Measurements from ENCODE around the gene SUMF1. TPM values are rescaled to one million over a fixed set of nuclear protein-coding genes. Genes with fewer than 3 reads are reported as not detected.

SUMF1 gene
- total RNA-seq, 2 donors from 2014 or later = 18.4 to 18.6 TPM

- no peak for TF ChIP-seq CTCF (conservative IDR thresholded peaks at IDR 0.05)
- Histone ChIP-seq H3K4me1 (ENCODE audit: control insufficient read depth, insufficient read depth, low read length) (no peaks in the 10 kb centered on the region), H3K4me3 (ENCODE audit: low read length) (no peak overlapping the region), H3K9me3 (ENCODE audit: control insufficient read depth, low read length) (peaks cover 3% of the 10 kb centered on the region), H3K9ac (ENCODE audit: extremely low read depth, low read length, poor library complexity, severe bottlenecking) (no peak overlapping the region), H3K27me3 (ENCODE audit: control insufficient read depth, insufficient read depth, low read length, poor library complexity, severe bottlenecking) (no peaks in the 10 kb centered on the region), H3K36me3 (ENCODE audit: control insufficient read depth, insufficient read depth, low read length) (no peaks in the 10 kb centered on the region), H3K27ac (ENCODE audit: low read depth, low read length) (no peak overlapping the region)
- DNase-seq = no peak
- Mint-ChIP-seq H3K36me3 (ENCODE audit: low read depth) (peaks cover 18% of the 10 kb centered on the region), H3K9me3 (peaks cover 3% of the 10 kb centered on the region), H3K27ac (no peak overlapping the region), H3K27me3 (ENCODE audit: insufficient read depth) (no peaks in the 10 kb centered on the region), H3K4me1 (peaks cover 3% of the 10 kb centered on the region), H3K4me3 (no peak overlapping the region)
Observed at GRCh38 chr3:4320096-4320911, 146.8 kb downstream of the SUMF1 start.

- Mint-ChIP-seq H3K9me3 (no peaks in the 10 kb centered on the region), H3K4me3 (no peak overlapping the region), H3K4me1 (peaks cover 9% of the 10 kb centered on the region), H3K27me3 (ENCODE audit: insufficient read depth) (no peaks in the 10 kb centered on the region), H3K27ac (no peak overlapping the region), H3K36me3 (ENCODE audit: low read depth) (peaks cover 34% of the 10 kb centered on the region)
- peaks cover 3% of the 10 kb centered on the region for H3K9me3 ChIP-seq (ENCODE audit: control insufficient read depth, low read length)
- no peak for DNase-seq
- TF ChIP-seq CTCF (conservative IDR thresholded peaks at IDR 0.05) = peak; percentile 67
- no peak overlapping the region for H3K9ac ChIP-seq (ENCODE audit: extremely low read depth, low read length, poor library complexity, severe bottlenecking)
- H3K36me3 ChIP-seq (ENCODE audit: control insufficient read depth, insufficient read depth, low read length) = peaks cover 16% of the 10 kb centered on the region
- no peaks in the 10 kb centered on the region for H3K27me3 ChIP-seq (ENCODE audit: control insufficient read depth, insufficient read depth, low read length, poor library complexity, severe bottlenecking)
- H3K4me1 ChIP-seq (ENCODE audit: control insufficient read depth, insufficient read depth, low read length) = no peaks in the 10 kb centered on the region
- no peak overlapping the region for H3K27ac ChIP-seq (ENCODE audit: low read depth, low read length)
- no peak overlapping the region for H3K4me3 ChIP-seq (ENCODE audit: low read length)
- WGBS, 2 experiments (ENCODE audit: insufficient coverage in 1 of 2, insufficient read length in 1 of 2) = 96% methylated on average over 2 of the region's 4 CpGs; no CpG with 5 or more reads in 1 of the 2 experiments
Observed at GRCh38 chr3:4314688-4315087, 152.4 kb downstream of the SUMF1 start.

- WGBS, 2 experiments (ENCODE audit: insufficient coverage in 1 of 2, insufficient read length in 1 of 2) = 91 to 97% methylated on average over 4 of the region's 4 CpGs
- no peak overlapping the region for H3K27ac ChIP-seq (ENCODE audit: low read depth, low read length)
- H3K9me3 ChIP-seq (ENCODE audit: control insufficient read depth, low read length) = peaks cover 3% of the 10 kb centered on the region
- Mint-ChIP-seq H3K36me3 (ENCODE audit: low read depth) (peaks cover 33% of the 10 kb centered on the region), H3K27ac (no peak overlapping the region), H3K4me3 (no peak overlapping the region), H3K9me3 (no peaks in the 10 kb centered on the region), H3K27me3 (ENCODE audit: insufficient read depth) (no peaks in the 10 kb centered on the region), H3K4me1 (peaks cover 17% of the 10 kb centered on the region)
- no peak overlapping the region for H3K4me3 ChIP-seq (ENCODE audit: low read length)
- H3K27me3 ChIP-seq (ENCODE audit: control insufficient read depth, insufficient read depth, low read length, poor library complexity, severe bottlenecking) = no peaks in the 10 kb centered on the region
- no peak for DNase-seq
- peaks cover 16% of the 10 kb centered on the region for H3K36me3 ChIP-seq (ENCODE audit: control insufficient read depth, insufficient read depth, low read length)
- H3K4me1 ChIP-seq (ENCODE audit: control insufficient read depth, insufficient read depth, low read length) = peaks cover 4% of the 10 kb centered on the region
- TF ChIP-seq CTCF (conservative IDR thresholded peaks at IDR 0.05) = no peak
- no peak overlapping the region for H3K9ac ChIP-seq (ENCODE audit: extremely low read depth, low read length, poor library complexity, severe bottlenecking)
Observed at GRCh38 chr3:4313606-4314293, 153.3 kb downstream of the SUMF1 start.

Measured in endodermal cell (in vitro differentiated cells).